Kidney (tissue), 14 donors: Measurements from ENCODE around the gene SUPT5H. TPM values are rescaled to one million over a fixed set of nuclear protein-coding genes. Genes with fewer than 3 reads are reported as not detected.

Experiments used
- DNase-seq, 5 donors: peaks; one replicate each; pipeline ENCODE4 v3.0.0-alpha.2; 2013 to 2020
- FAIRE-seq: peaks from 2 replicates; lab custom pipeline; 2012; peaks lifted over from hg19 to GRCh38; lab: Jason Lieb, UNC
- H3K27ac ChIP-seq, 2 donors: one replicate each; pipeline ENCODE4 v1.7.0; 2013; ENCODE audit warnings: low read depth in 2 of 2, low read length in 2 of 2, inconsistent platforms in 1 of 2
- H3K27me3 ChIP-seq: one replicate; pipeline ENCODE4 v1.7.1; 2013; ENCODE audit warnings: low read length, inconsistent platforms; ENCODE audit not compliant: control insufficient read depth, insufficient read depth
- H3K36me3 ChIP-seq, 3 donors: one replicate each; pipeline versions ENCODE4 v1.7.0 to v1.7.1; 2013; ENCODE audit warnings: low read length in 3 of 3, control low read depth in 1 of 3, inconsistent platforms in 1 of 3; ENCODE audit not compliant: insufficient read depth in 3 of 3, control insufficient read depth in 2 of 3
- H3K4me1 ChIP-seq, 3 donors: one replicate each; pipeline versions ENCODE4 v1.7.0 to v1.7.1; 2013; ENCODE audit warnings: low read length in 3 of 3, inconsistent platforms in 1 of 3, low read depth in 1 of 3; ENCODE audit not compliant: control insufficient read depth in 2 of 3, insufficient read depth in 2 of 3
- H3K4me3 ChIP-seq, 3 donors: one replicate each; pipeline versions ENCODE4 v1.7.0 to v1.8.1; 2013; ENCODE audit warnings: low read length in 3 of 3, control low read depth in 1 of 3, inconsistent platforms in 1 of 3
- H3K9ac ChIP-seq, 3 donors: one replicate each; pipeline versions ENCODE4 v1.7.0 to v1.7.1; 2013; ENCODE audit warnings: low read length in 3 of 3, control low read depth in 1 of 3, inconsistent platforms in 1 of 3
- H3K9me3 ChIP-seq, 3 donors: one replicate each; pipeline versions ENCODE4 v1.7.0 to v1.7.1; 2013; ENCODE audit warnings: low read length in 3 of 3, control low read depth in 1 of 3, inconsistent platforms in 1 of 3; ENCODE audit not compliant: control insufficient read depth in 2 of 3, insufficient read depth in 1 of 3
- CTCF ChIP-seq: IDR thresholded peaks from 3 replicates; pipeline ENCODE4 v1.5.1; 2012; ENCODE audit warnings: mild to moderate bottlenecking, moderate library complexity, borderline replicate concordance; ENCODE audit not compliant: insufficient read depth; ENCODE audit errors: extremely low read depth
- intact Hi-C: fragments of 100-400 bp; cut with DNase I; formaldehyde crosslinking; loops from one replicate; pipeline ENCODE4 v1.11.1; 2022
- polyA plus RNA-seq: library from polyadenylated mRNA; stranded (reverse); fragments of 350-450 nt; fragmentation: Illumina TruSeq; extraction: RNeasy Lipid Tissue Mini Kit (QIAGEN cat#74804); gene quantifications from one replicate; pipeline ENCODE4 v1.2.3, GENCODE V29; 2014; ENCODE audit warnings: low read depth, low replicate concordance; ENCODE audit not compliant: insufficient read depth
- total RNA-seq: library from RNA; stranded (reverse); fragmentation: NEBNext Ultra II Directional; extraction: Animal tissue kit (Norgen Biotek cat#: 25700); gene quantifications from one replicate; pipeline ENCODE4 v1.2.1, GENCODE V29; 2021
- donor health status: control.
- donor health status: control.
- donor health status: control.
- donor health status: control.
- donor health status: control.
- donor health status: DM: yes; HTN: yes; CAD: no.
- donor health status: Normal renal cell carcinoma (clear cell type).

SUPT5H gene
- total and polyA plus RNA-seq, 2 donors from 2014 or later, result 106 to 123 TPM

DNA sequence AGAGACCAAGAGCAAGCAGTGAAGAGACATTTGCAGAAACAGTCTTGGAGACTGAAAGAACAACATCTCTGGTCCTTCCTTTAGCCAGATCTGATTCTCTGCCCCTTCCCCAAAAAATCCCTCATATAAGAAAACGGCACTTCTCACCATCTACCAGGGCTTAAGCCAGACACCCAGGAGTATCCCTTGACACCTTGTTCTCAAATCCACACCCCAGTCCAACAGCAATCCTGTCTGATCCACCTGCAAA, 34.6 kb upstream of the SUPT5H start:
- no peak for TF ChIP-seq CTCF
- peaks cover 0 to 22% (median 6%) of the 10 kb centered on the region in 3 donors for H3K36me3 ChIP-seq
- peak overlapping the region; percentile 30 to 77 (median 38) for H3K9ac ChIP-seq
- peak overlapping the region; percentile 66 to 99 (median 66) for H3K4me3 ChIP-seq
- H3K4me1 ChIP-seq, result peaks cover 14 to 28% (median 24%) of the 10 kb centered on the region in 3 donors
- H3K27ac ChIP-seq, result peak overlapping the region; percentile 95 to 98
- intact Hi-C loops, result no loop called here
- H3K27me3 ChIP-seq, result no peaks in the 10 kb centered on the region
- H3K9me3 ChIP-seq, result no peaks in the 10 kb centered on the region
- no peak for FAIRE-seq
- no peak for DNase-seq

DNA sequence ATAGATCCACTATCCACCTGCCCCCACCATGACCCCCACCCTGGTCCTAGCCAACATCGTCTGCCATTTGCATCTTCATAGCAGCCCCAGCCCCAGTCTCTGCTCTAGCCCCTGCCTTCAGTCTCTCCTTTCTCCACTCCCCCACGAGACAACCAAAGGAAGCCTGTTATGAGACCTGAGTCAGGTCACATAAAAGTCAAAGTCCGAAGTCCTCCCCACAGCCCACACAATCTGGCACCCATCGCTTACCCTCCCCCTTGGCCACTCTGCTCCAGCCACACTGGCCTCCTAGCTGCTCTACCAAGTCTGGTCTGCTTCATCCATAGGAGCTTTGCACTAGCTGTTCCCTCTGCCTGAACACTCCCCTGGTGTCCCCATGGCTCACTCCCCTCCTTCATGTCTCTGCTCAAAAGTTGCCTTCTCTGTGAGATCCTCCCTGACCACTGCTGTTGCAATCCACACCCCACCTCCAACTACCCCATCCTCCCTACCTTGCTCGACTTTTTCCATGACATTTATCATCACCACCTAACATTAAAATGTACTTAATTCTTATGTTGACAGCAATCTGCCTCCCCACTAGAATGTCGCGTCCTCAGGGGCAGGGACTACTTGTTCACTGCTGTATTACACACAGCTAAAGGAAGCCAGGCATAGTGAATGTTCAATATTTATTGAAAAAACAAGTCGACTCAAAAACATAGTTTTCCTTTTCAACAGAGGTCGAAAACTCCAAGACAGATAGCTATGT, 34.1 kb upstream of the SUPT5H start:
- TF ChIP-seq CTCF, result no peak
- peak overlapping the region; percentile 95 to 98 for H3K27ac ChIP-seq
- intact Hi-C loops, result no loop called here
- H3K27me3 ChIP-seq, result no peaks in the 10 kb centered on the region
- H3K9me3 ChIP-seq, result no peaks in the 10 kb centered on the region
- peaks cover 0 to 22% (median 6%) of the 10 kb centered on the region in 3 donors for H3K36me3 ChIP-seq
- DNase-seq (peak in 3 of 5 donors; percentile 46 to 81 (median 64)), FAIRE-seq (no peak)
- H3K9ac ChIP-seq, result peak overlapping the region; percentile 19 to 77 (median 38)
- peaks cover 14 to 26% (median 20%) of the 10 kb centered on the region in 3 donors for H3K4me1 ChIP-seq
- peak overlapping the region; percentile 55 to 99 (median 66) for H3K4me3 ChIP-seq

GRCh38 chr19:39411832-39412099, 33.6 kb upstream of the SUPT5H start:
- no peaks in the 10 kb centered on the region for H3K9me3 ChIP-seq
- peak; percentile 91 for TF ChIP-seq CTCF
- H3K4me1 ChIP-seq, result peaks cover 14 to 26% (median 19%) of the 10 kb centered on the region in 3 donors
- H3K4me3 ChIP-seq, result peak overlapping the region; percentile 16 to 99 (median 55)
- H3K27ac ChIP-seq, result peak overlapping the region; percentile 95 to 98
- no peak for FAIRE-seq
- H3K36me3 ChIP-seq, result peaks cover 0 to 21% (median 6%) of the 10 kb centered on the region in 3 donors
- peak overlapping the region in 2 of 3 donors; percentile 38 to 77 for H3K9ac ChIP-seq
- no peaks in the 10 kb centered on the region for H3K27me3 ChIP-seq
- peak in 4 of 5 donors; percentile 91 to 96 (median 95) for DNase-seq
- intact Hi-C loops, result no loop called here
